Muscle layer of colon (tissue), 2 donors: ENCODE results near the gene WRAP73.

Experiments used
- H3K27ac ChIP-seq: one replicate; pipeline ENCODE4 v1.7.0; 2013; ENCODE audit warnings: low read depth, mild to moderate bottlenecking, low read length, moderate library complexity
- H3K27me3 ChIP-seq, 2 donors: one replicate each; pipeline ENCODE4 v1.7.0; 2013; ENCODE audit warnings: low read length in 2 of 2, mild to moderate bottlenecking in 2 of 2; ENCODE audit not compliant: insufficient read depth in 2 of 2, control insufficient read depth in 1 of 2
- H3K36me3 ChIP-seq: one replicate; pipeline ENCODE4 v1.7.0; 2013; ENCODE audit warnings: mild to moderate bottlenecking, low read length; ENCODE audit not compliant: insufficient read depth
- H3K4me1 ChIP-seq: one replicate; pipeline ENCODE4 v1.7.0; 2013; ENCODE audit warnings: mild to moderate bottlenecking, low read length; ENCODE audit not compliant: insufficient read depth
- H3K4me3 ChIP-seq, 2 donors: one replicate each; pipeline ENCODE4 v1.7.0; 2013; ENCODE audit warnings: low read length in 2 of 2, low read depth in 1 of 2, mild to moderate bottlenecking in 1 of 2, moderate library complexity in 1 of 2
- H3K9ac ChIP-seq: one replicate; pipeline ENCODE4 v1.7.0; 2013; ENCODE audit warnings: low read length
- H3K9me3 ChIP-seq: one replicate; pipeline ENCODE4 v1.7.0; 2013; ENCODE audit warnings: mild to moderate bottlenecking, low read length
- donor health status: abdominal sarcoma.
- donor health status: Adenocarcinoma of cecum.

Gene WRAP73

DNA sequence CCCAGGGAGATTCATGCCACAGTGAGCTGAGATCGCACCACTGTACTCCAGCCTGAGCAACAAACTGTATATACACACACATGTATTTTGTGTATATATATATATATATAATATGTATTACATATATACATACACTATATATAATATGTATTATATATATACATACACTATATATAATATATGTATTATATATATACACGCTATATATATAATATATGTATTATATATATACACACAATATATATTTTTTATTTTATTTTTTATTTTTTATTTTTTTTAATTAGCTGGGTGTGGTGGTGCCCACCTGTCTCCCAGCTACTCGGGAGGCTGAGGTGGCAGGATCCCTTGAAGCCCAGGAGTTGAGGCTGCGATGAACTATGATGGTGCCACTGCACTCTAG lies 11.7 kb upstream of the WRAP73 start:
- Histone ChIP-seq H3K9me3 (no peaks in the 10 kb centered on the region), H3K4me3 (no peak overlapping the region), H3K4me1 (no peaks in the 10 kb centered on the region), H3K27ac (no peak overlapping the region), H3K36me3 (no peaks in the 10 kb centered on the region), H3K27me3 (peaks cover 0 to 25% of the 10 kb centered on the region in 2 donors), H3K9ac (no peak overlapping the region)

DNA sequence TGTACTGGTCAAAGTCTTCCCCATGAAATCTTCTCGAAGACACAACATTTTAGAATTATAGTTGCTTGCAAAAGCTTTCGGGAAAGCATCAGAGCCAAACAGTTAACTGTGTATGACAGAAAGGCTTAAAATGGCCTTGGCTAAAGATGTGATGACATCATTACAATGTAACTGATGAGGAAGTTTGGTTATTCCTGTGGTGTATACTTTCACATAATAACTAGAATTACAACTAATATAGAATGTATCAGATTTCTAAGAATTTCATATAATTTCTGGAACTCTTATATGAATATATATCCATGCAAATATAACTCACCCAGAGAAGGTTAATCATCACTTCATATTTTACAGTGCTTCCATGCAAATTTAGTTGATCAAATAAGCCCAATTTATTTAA lies 10.8 kb upstream of the WRAP73 start:
- H3K9ac ChIP-seq = no peak overlapping the region
- H3K4me1 ChIP-seq = no peaks in the 10 kb centered on the region
- peaks cover 0 to 24% of the 10 kb centered on the region in 2 donors for H3K27me3 ChIP-seq
- H3K9me3 ChIP-seq = no peaks in the 10 kb centered on the region
- no peak overlapping the region for H3K4me3 ChIP-seq
- H3K36me3 ChIP-seq = no peaks in the 10 kb centered on the region
- H3K27ac ChIP-seq = no peak overlapping the region

DNA sequence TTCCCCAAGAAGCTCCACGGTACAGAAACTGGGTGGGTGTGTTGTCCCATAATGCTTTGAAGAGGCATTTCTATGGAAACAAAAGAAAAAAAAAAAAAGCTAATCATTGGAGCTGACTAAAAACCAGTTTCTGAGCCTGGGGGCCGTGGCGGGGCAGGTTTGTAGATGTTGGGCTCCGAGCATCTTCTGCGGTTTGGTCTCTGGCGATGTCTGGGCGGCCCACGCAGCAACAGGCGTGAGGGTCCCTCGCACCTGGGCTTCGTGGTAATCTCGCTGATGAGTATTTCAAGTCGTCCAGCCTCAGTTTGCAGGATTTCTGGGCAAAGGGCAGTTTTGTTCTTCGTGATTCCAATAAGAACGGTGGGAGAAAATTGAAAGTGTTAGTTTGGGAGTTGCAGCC lies 9.2 kb upstream of the WRAP73 start:
- Histone ChIP-seq H3K27ac (no peak overlapping the region), H3K27me3 (peaks cover 0 to 25% of the 10 kb centered on the region in 2 donors), H3K4me1 (no peaks in the 10 kb centered on the region), H3K9me3 (no peaks in the 10 kb centered on the region), H3K4me3 (no peak overlapping the region), H3K36me3 (no peaks in the 10 kb centered on the region), H3K9ac (no peak overlapping the region)

DNA sequence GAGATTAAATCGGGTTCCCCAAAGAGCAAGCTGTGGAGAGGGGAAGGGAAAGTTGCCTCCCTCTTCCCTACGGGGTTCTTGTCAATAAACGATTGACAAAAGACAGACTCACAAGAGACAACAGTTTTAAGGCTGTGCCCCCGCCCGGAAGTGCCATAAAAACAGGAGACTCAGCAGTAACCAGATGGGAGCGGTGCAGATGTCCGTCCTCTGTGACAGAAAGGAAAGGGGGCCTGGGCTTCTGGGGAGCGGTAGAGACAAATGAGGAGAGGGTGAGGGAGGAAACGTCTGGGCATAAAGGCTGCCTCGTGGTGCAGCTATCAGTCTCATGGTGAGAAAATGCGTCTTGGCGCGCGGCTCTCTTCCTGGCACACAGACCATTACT lies 8.3 kb upstream of the WRAP73 start:
- H3K27me3 ChIP-seq = peaks cover 7 to 31% of the 10 kb centered on the region in 2 donors

DNA sequence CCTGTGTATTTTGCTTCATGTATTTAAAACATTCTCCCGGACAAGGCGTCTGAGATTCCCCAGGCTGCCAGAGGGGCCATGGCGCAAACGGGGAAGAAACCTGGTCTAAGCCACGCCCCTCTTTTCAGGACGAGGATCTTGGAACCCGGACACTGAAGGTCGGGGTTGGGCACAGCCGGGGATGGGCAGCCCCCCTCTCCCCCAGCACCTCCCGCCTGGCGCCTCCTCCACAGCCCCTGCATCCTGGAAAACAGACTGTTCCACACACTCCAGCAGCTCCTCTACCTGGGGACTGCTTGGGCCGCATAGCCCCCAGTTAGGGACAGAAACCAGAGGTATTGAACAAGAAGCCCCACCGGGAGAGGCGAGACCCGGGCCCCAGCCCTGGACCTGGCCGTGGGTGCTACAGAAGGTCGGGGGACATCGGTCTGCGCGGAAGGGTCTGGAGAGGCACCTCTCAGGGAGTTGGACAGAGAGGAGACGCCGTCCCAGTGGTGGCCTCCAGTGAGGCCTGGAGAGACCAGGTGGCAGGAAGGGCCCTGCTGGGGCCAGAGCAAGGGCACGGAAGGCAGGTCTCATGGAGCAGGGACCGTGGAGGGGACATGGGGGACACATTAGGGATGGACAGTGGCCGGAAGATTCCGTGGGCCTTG lies 7.8 kb upstream of the WRAP73 start:
- H3K27me3 ChIP-seq = peaks cover 12 to 36% of the 10 kb centered on the region in 2 donors
- no peaks in the 10 kb centered on the region for H3K36me3 ChIP-seq
- H3K9ac ChIP-seq = no peak overlapping the region
- H3K4me3 ChIP-seq = no peak overlapping the region
- H3K27ac ChIP-seq = no peak overlapping the region
- H3K4me1 ChIP-seq = no peaks in the 10 kb centered on the region
- no peaks in the 10 kb centered on the region for H3K9me3 ChIP-seq

More for the DNA sequence above, 8.3 kb upstream of the WRAP73 start:
- Histone ChIP-seq H3K4me1 (no peaks in the 10 kb centered on the region), H3K4me3 (no peak overlapping the region), H3K36me3 (no peaks in the 10 kb centered on the region), H3K27ac (no peak overlapping the region), H3K9me3 (no peaks in the 10 kb centered on the region), H3K9ac (no peak overlapping the region)

DNA sequence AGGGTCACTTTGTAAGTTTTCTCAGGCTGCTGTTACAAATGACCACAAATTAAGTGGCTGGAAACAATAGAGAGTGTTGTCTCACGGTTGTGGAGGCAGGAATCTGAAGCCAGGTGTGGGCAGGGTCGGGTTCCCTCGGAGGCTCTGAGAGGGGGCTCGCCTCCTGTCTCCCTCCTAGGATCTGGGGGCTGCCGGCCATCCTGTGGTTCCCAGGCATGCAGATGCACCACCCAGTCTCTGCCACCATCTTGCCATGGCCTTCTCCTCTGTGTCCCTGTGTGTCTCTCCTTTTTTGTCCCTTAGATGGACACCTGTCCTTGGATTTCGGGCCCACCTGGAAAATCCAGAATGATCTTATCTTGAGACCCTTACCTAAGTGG lies 7.2 kb upstream of the WRAP73 start:
- H3K27me3 ChIP-seq = peaks cover 13 to 40% of the 10 kb centered on the region in 2 donors
- H3K4me3 ChIP-seq = no peak overlapping the region
- H3K36me3 ChIP-seq = no peaks in the 10 kb centered on the region
- no peak overlapping the region for H3K27ac ChIP-seq
- H3K4me1 ChIP-seq = no peaks in the 10 kb centered on the region
- no peak overlapping the region for H3K9ac ChIP-seq
- no peaks in the 10 kb centered on the region for H3K9me3 ChIP-seq

DNA sequence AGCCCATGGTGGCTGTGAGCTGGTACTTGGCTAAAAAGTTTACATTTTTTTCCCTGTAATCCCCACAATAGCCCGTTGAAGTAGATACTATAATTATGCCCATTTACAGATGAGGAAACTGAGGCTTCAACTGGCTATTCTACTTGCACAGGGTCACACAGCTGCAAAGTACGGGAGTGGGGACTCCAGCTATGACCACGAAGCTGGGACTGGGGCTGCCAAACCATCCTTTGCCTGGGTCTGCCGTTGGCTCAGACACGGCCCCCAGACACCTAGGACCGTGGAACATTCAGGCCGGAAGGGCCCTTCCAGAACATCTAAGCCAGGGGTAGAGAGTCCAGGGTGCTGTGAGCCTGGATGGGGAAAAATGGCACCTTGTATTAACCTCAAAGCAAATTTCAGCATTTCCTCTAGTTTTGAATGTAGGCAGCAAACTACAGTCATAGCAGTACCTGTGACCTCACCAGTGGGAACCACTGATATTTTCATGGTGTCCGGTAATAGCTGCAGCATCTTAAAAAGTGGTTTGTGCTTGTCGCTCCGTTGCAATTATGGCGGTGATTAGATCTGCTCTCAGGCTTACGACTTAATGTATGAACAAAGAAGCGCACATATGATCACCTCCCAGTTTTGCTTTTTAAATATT lies 6.7 kb upstream of the WRAP73 start:
- H3K4me1 ChIP-seq = no peaks in the 10 kb centered on the region
- H3K36me3 ChIP-seq = no peaks in the 10 kb centered on the region
- no peak overlapping the region for H3K9ac ChIP-seq
- H3K27ac ChIP-seq = no peak overlapping the region
- H3K4me3 ChIP-seq = no peak overlapping the region
- no peaks in the 10 kb centered on the region for H3K9me3 ChIP-seq
- H3K27me3 ChIP-seq = peaks cover 14 to 45% of the 10 kb centered on the region in 2 donors

DNA sequence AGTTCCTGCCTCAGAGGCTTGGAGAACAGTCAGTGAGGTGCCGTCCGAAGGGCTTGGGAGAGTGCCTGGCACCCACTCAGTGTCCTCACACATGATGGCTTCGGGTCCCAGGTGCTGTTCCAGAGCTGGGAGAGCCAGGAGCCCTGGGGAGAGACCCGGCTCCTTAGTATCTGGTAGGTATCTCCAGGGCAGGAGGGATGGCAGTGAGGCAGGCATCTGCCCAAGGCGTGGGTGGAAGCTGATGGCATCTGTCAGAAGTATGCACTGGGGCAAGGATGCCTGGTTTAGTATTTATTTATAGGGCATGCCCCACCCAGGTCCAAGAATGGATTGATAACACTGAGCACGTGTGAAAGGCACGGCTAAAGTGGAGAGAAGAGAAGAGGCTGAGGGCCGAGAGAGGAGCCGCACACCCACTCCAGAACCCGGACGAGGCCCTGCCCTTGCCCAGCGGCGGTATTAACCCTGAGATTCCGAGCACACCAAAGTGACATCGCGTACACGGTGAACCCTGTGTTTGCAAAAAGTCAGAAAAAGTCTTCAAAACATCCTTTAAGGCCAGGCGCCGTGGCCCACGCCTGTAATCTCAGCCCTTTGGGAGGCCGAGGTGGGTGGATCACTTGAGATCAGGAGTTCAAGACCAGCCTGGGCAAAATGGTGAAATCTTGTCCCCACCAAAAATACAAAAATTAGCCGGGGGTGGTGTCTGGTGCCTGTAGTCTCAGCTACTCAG lies 4.8 kb upstream of the WRAP73 start:
- Histone ChIP-seq H3K36me3 (no peaks in the 10 kb centered on the region), H3K27me3 (peaks cover 26 to 57% of the 10 kb centered on the region in 2 donors), H3K9me3 (no peaks in the 10 kb centered on the region)

DNA sequence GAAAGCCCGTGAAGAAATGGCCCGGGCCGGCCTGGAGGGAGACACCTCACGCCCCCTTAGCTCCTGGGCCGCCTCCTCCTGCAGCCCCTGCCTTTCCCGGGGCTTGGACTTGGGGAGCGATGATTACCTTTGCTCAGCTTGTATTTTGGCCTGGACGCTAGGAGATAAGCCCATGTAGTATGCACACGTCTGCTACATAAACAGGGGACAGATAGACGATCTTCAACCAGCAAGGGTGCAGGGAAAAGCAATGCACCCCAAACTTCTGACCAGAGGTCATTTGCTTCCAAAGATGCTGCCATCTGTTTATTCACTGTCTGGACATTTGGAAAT lies 3.3 kb upstream of the WRAP73 start:
- no peaks in the 10 kb centered on the region for H3K36me3 ChIP-seq
- no peak overlapping the region for H3K27ac ChIP-seq
- H3K27me3 ChIP-seq = peaks cover 26 to 56% of the 10 kb centered on the region in 2 donors
- no peak overlapping the region for H3K4me3 ChIP-seq
- H3K4me1 ChIP-seq = peaks cover 16% of the 10 kb centered on the region
- H3K9ac ChIP-seq = no peak overlapping the region
- H3K9me3 ChIP-seq = no peaks in the 10 kb centered on the region

More for the DNA sequence above, 4.8 kb upstream of the WRAP73 start:
- no peak overlapping the region for H3K27ac ChIP-seq
- H3K4me1 ChIP-seq = peaks cover 9% of the 10 kb centered on the region
- H3K4me3 ChIP-seq = no peak overlapping the region
- no peak overlapping the region for H3K9ac ChIP-seq

DNA sequence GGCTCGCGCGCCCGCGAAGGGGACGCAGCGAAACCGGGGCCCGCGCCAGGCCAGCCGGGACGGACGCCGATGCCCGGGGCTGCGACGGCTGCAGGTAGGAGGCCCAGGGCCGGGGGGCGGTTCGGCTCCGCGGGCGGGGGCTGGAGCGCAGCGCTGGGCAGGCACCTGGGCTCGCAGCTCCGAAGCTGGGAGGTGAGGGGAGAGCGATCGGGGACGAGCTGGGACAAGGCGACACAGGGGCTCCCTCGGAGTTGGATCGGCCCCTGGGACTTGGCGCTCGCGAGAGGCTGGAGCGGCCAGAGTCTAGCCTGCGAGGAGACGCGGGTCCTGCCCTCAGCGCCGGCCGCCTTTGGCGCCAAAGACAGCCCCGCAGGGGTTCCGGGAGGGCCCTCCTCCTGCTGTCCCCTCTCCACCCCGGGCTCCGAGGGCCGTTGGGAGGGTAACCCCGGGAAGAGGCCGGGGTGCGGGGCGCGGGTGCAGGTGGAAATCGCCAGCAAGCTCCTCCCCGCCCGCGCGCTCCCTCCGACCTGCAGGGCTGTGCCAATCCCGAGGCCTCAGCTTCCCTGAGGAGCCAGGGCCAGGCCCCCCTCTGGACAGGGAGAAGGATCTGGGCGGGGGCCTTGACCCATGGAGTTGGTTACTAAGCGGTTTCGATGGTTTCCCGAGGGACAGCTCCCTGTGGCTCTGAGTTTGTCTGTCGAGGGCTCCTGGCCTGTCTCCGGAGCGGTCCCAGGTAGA lies 2.8 kb upstream of the WRAP73 start:
- no peaks in the 10 kb centered on the region for H3K9me3 ChIP-seq
- H3K27me3 ChIP-seq = peaks cover 26 to 51% of the 10 kb centered on the region in 2 donors
- no peak overlapping the region for H3K4me3 ChIP-seq
- H3K9ac ChIP-seq = no peak overlapping the region
- H3K36me3 ChIP-seq = no peaks in the 10 kb centered on the region
- peaks cover 16% of the 10 kb centered on the region for H3K4me1 ChIP-seq
- H3K27ac ChIP-seq = no peak overlapping the region

DNA sequence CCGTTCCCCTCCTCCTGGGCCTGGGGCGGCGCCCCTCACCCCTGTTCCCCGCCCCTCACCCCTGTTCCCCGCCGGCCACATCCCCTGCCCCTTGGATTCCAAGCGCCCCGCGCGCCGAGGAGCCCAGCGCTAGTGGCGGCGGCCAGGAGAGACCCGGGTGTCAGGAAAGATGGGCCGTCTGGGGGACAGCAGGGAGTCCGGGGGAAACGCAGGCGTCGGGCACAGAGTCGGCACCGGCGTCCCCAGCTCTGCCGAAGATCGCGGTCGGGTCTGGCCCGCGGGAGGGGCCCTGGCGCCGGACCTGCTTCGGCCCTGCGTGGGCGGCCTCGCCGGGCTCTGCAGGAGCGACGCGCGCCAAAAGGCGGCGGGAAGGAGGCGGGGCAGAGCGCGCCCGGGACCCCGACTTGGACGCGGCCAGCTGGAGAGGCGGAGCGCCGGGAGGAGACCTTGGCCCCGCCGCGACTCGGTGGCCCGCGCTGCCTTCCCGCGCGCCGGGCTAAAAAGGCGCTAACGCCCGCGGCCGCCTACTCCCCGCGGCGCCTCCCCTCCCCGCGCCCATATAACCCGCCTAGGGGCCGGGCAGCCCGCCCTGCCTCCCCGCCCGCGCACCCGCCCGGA lies 2.1 kb upstream of the WRAP73 start, which contains the start of gene TP73:
Gene TP73 (plus strand): TSS at position 587 of the 618 bp plus-strand sequence. CDS start 29,850 bp downstream, outside the sequence.
- no peaks in the 10 kb centered on the region for H3K9me3 ChIP-seq
- peaks cover 26 to 48% of the 10 kb centered on the region in 2 donors for H3K27me3 ChIP-seq
- peaks cover 3% of the 10 kb centered on the region for H3K36me3 ChIP-seq
- peaks cover 16% of the 10 kb centered on the region for H3K4me1 ChIP-seq
- H3K4me3 ChIP-seq = no peak within 1 kb of the TSS
- no peak within 1 kb of the TSS for H3K9ac ChIP-seq
- H3K27ac ChIP-seq = no peak within 1 kb of the TSS
